Endothelial cell of umbilical vein (primary cell): ENCODE data around the gene MGME1. TPM values are rescaled to one million over a fixed set of nuclear protein-coding genes. Genes with fewer than 3 reads are reported as not detected.

ENCODE experiments used
- BruUV-seq: library from RNA; stranded (reverse); fragments of 400-500 nt; replicated peaks from 2 replicates; lab custom pipeline; 2021; lab: Mats Ljungman, UMichigan
- CTCF ChIA-PET: fragments of 300-600, 350-600 bp; sonication (Branson Sonifier 250); formaldehyde crosslinking; loops from one replicate; lab custom pipeline; 2021; ENCODE audit warnings: antibody characterized with exemption, inconsistent platforms; lab: Charles Lee
- POLR2A ChIA-PET: fragments of 300-600, 350-600 bp; sonication (Branson Sonifier 250); formaldehyde crosslinking; loops from one replicate; lab custom pipeline; 2021; ENCODE audit warnings: antibody characterized with exemption, inconsistent platforms; lab: Charles Lee
- DNase-seq: peaks from one replicate; pipeline ENCODE4 v3.0.0-alpha.2; 2011; ENCODE audit warnings: low read depth, low spot score
- FAIRE-seq: peaks from 2 replicates; lab custom pipeline; 2011; peaks lifted over from hg19 to GRCh38; lab: Jason Lieb, UNC
- H2AFZ ChIP-seq: 2 replicates; pipeline ENCODE4 v1.6.0; 2012; ENCODE audit warnings: low read depth, low read length, control low read depth, inconsistent platforms
- H3K27ac ChIP-seq: 2 replicates; pipeline ENCODE4 v1.5.1; 2011; ENCODE audit warnings: low read depth, mild to moderate bottlenecking, control low read depth, low read length, moderate library complexity; ENCODE audit not compliant: insufficient read depth
- H3K27me3 ChIP-seq, 2 experiments: 2 replicates each; pipeline versions ENCODE4 v1.6.0 to v1.6.1; 2011; ENCODE audit warnings: low read length in 2 of 2, mixed read lengths in 1 of 2; ENCODE audit not compliant: control insufficient read depth in 2 of 2, insufficient read depth in 2 of 2
- H3K36me3 ChIP-seq, 2 experiments: 2 replicates in 1 of 2; 3 replicates in 1 of 2; pipeline ENCODE4 v1.5.1; 2011; ENCODE audit warnings: low read length in 2 of 2, mild to moderate bottlenecking in 1 of 2, moderate library complexity in 1 of 2; ENCODE audit not compliant: control insufficient read depth in 2 of 2, insufficient read depth in 2 of 2; ENCODE audit errors: extremely low read depth in 1 of 2
- H3K4me1 ChIP-seq: 3 replicates; pipeline ENCODE4 v1.5.1; 2011; ENCODE audit warnings: mild to moderate bottlenecking, low read length; ENCODE audit not compliant: control insufficient read depth, insufficient read depth; ENCODE audit errors: extremely low read depth
- H3K4me2 ChIP-seq: 2 replicates; pipeline ENCODE4 v1.6.1; 2011; ENCODE audit warnings: low read length, control low read depth, mixed read lengths; ENCODE audit not compliant: insufficient read depth
- H3K4me3 ChIP-seq, 3 experiments: fragments of 200-600 bp in 1 of 3; sonication (generic), shearing (Covaris generic) in 1 of 3; replicated peaks in 1 of 3; 2 replicates each; pipeline ENCODE4 v1.5.1; 2011 to 2016; ENCODE audit warnings: control low read depth in 3 of 3, low read length in 3 of 3, mild to moderate bottlenecking in 2 of 3, inconsistent platforms in 1 of 3, low read depth in 1 of 3, moderate library complexity in 1 of 3; ENCODE audit not compliant: insufficient read depth in 1 of 3
- H3K79me2 ChIP-seq: 2 replicates; pipeline ENCODE4 v1.6.0; 2012; ENCODE audit warnings: low read length, inconsistent platforms; ENCODE audit not compliant: control insufficient read depth, insufficient read depth
- H3K9ac ChIP-seq: replicated peaks from 2 replicates; pipeline ENCODE3; 2011; ENCODE audit warnings: low read length, control low read depth; ENCODE audit not compliant: insufficient read depth; ENCODE audit errors: extremely low read depth
- H3K9me1 ChIP-seq: replicated peaks from 3 replicates; pipeline ENCODE4 v1.6.0; 2011; ENCODE audit warnings: mild to moderate bottlenecking, low read length; ENCODE audit not compliant: control insufficient read depth, insufficient read depth; ENCODE audit errors: extremely low read depth
- H3K9me3 ChIP-seq: replicated peaks from 2 replicates; pipeline ENCODE4 v1.5.1; 2012; ENCODE audit warnings: low read length, inconsistent platforms; ENCODE audit not compliant: control insufficient read depth, insufficient read depth
- H4K20me1 ChIP-seq: replicated peaks from 2 replicates; pipeline ENCODE3; 2011; ENCODE audit warnings: mild to moderate bottlenecking, low read length; ENCODE audit not compliant: control insufficient read depth, insufficient read depth; ENCODE audit errors: extremely low read depth
- CTCF ChIP-seq, 2 donors: IDR thresholded peaks; 1 replicate in 1 of 2; 2 replicates in 1 of 2; pipeline ENCODE4 v1.5.1; 2011; ENCODE audit warnings: low read length in 2 of 2, mild to moderate bottlenecking in 2 of 2, moderate library complexity in 2 of 2, control low read depth in 1 of 2, inconsistent platforms in 1 of 2, low read depth in 1 of 2; ENCODE audit not compliant: insufficient read depth in 1 of 2; ENCODE audit errors: extremely low read depth in 1 of 2
- FOS ChIP-seq: IDR thresholded peaks from 2 replicates; pipeline ENCODE4 v1.6.1; 2011; ENCODE audit warnings: mild to moderate bottlenecking, low read length, moderate library complexity, borderline replicate concordance; ENCODE audit not compliant: insufficient read depth
- GATA2 ChIP-seq: IDR thresholded peaks from 2 replicates; pipeline ENCODE4 v1.7.0; 2011; ENCODE audit warnings: low read depth, mild to moderate bottlenecking, moderate library complexity, mixed read lengths, low read length; ENCODE audit not compliant: insufficient read length, insufficient read depth
- JUN ChIP-seq: IDR thresholded peaks from 2 replicates; pipeline ENCODE4 v1.6.1; 2011; ENCODE audit warnings: borderline replicate concordance, low read depth; ENCODE audit not compliant: insufficient read length, insufficient read depth
- dilution Hi-C: fragments of 300-500 bp; cut with MboI; formaldehyde crosslinking; loops from one replicate; pipeline ENCODE4 v1.15.0; 2019; ENCODE audit warnings: low sequenced_read_pairs; ENCODE audit not compliant: extremely low pct_ligation_motif_present
- intact Hi-C: fragments of 100-400 bp; cut with micrococcal nuclease; formaldehyde crosslinking; loops from one replicate; pipeline ENCODE4 v1.10.0; 2022
- polyA plus RNA-seq, 4 experiments: library from polyadenylated mRNA; depleted of rRNA in 3 of 4; stranded (reverse) in 3 of 4; unstranded in 1 of 4; fragments of >200 nt; gene quantifications; 2 replicates each; pipeline versions ENCODE4 v1.2.1 to v1.2.3, GENCODE V29; 2011 to 2012; ENCODE audit warnings: missing spikeins in 1 of 4
- total RNA-seq: library from RNA; stranded (reverse); gene quantifications from 2 replicates; pipeline ENCODE4 v1.2.3, GENCODE V29; 2021

MGME1 gene
- total and polyA plus RNA-seq, 2 donors (not counting 3 experiments of a cell fraction or from before 2014, with no cell fraction given) = 8.9 to 26.2 TPM

- FAIRE-seq = no peak
- CTCF ChIA-PET = interaction anchor here (1.5 kb wide), 1 partner anchor 15 kb away, joined by 5 read pairs; no protein-coding TSS in a partner anchor
- Histone ChIP-seq H3K36me3 (peaks cover 39 to 41% of the 10 kb centered on the region in 2 experiments), H3K9me1 (no peaks in the 10 kb centered on the region), H4K20me1 (no peaks in the 10 kb centered on the region), H3K9ac (no peak overlapping the region), H3K27me3 (no peaks in the 10 kb centered on the region), H3K4me1 (no peaks in the 10 kb centered on the region), H3K4me3 (no peak overlapping the region), H3K9me3 (no peaks in the 10 kb centered on the region), H3K4me2 (no peak overlapping the region), H3K27ac (no peak overlapping the region), H3K79me2 (peaks cover 15% of the 10 kb centered on the region), H2AFZ (no peak overlapping the region)
- TF ChIP-seq FOS (no peak), JUN (no peak), GATA2 (no peak), CTCF (IDR thresholded peaks at IDR 0.05; ENCODE audit: extremely low read depth in 1 of 2, insufficient read depth in 1 of 2, low read depth in 1 of 2, low read length in 2 of 2) (no peak)
- no peak for DNase-seq
- POLR2A ChIA-PET = no interaction called here
- BruUV-seq = no TSS peak
- dilution Hi-C loops = no loop called here
- intact Hi-C loops = no loop called here
Observed at GRCh38 chr20:17943343-17943742, 25.5 kb upstream of the MGME1 start.
